Neural cell (in vitro differentiated cells): ENCODE results near the gene TAF1B. TPM values are rescaled to one million over a fixed set of nuclear protein-coding genes. Genes with fewer than 3 reads are reported as not detected.

Experiments used
- H2AFZ ChIP-seq: fragments of 200-600, 300-800 bp; sonication (generic), shearing (Covaris generic); 2 replicates; pipeline ENCODE4 v1.6.0; 2014; ENCODE audit warnings: low read depth, mild to moderate bottlenecking, antibody characterized with exemption, low read length, moderate library complexity
- H3F3A ChIP-seq: fragments of 200-600 bp; shearing (Covaris generic); 2 replicates; pipeline ENCODE4 v1.6.1; 2016; ENCODE audit warnings: mild to moderate bottlenecking, moderate library complexity, mixed read lengths, antibody characterized with exemption, low read length; ENCODE audit not compliant: insufficient read depth, poor library complexity, severe bottlenecking
- H3K27ac ChIP-seq: fragments of 200-600, 300-800 bp; sonication (generic), shearing (Covaris generic); 2 replicates; pipeline ENCODE4 v1.5.1; 2014; ENCODE audit warnings: mild to moderate bottlenecking, low read length, moderate library complexity
- H3K27me3 ChIP-seq: fragments of 300-800, 200-600 bp; sonication (generic), shearing (Covaris generic); 2 replicates; pipeline ENCODE4 v1.6.0; 2014; ENCODE audit warnings: mild to moderate bottlenecking, low read depth, low read length, moderate library complexity; ENCODE audit not compliant: insufficient read depth
- H3K36me3 ChIP-seq: fragments of 300-800, 200-600 bp; sonication (generic), shearing (Covaris generic); 2 replicates; pipeline ENCODE4 v1.5.1; 2014; ENCODE audit warnings: mild to moderate bottlenecking, antibody characterized with exemption, low read length, moderate library complexity; ENCODE audit not compliant: insufficient read depth
- H3K4me2 ChIP-seq: fragments of 300-800, 200-600 bp; sonication (generic), shearing (Covaris generic); 2 replicates; pipeline ENCODE4 v1.6.0; 2014; ENCODE audit warnings: mild to moderate bottlenecking, low read length
- H3K4me3 ChIP-seq: fragments of 300-800, 200-600 bp; sonication (generic), shearing (Covaris generic); 2 replicates; pipeline ENCODE4 v1.5.1; 2014; ENCODE audit warnings: mild to moderate bottlenecking, low read length, moderate library complexity
- H3K79me2 ChIP-seq: fragments of 200-600 bp; shearing (Covaris generic); replicated peaks from 2 replicates; pipeline ENCODE4 v1.6.0; 2014; ENCODE audit warnings: mild to moderate bottlenecking, low read length, moderate library complexity; ENCODE audit not compliant: insufficient read depth
- H3K9ac ChIP-seq: fragments of 300-800, 200-600 bp; sonication (generic), shearing (Covaris generic); 2 replicates; pipeline ENCODE4 v1.6.1; 2016; ENCODE audit warnings: mild to moderate bottlenecking, low read length, mixed read lengths
- H3K9me2 ChIP-seq: fragments of 200-600 bp; shearing (Covaris generic); 2 replicates; pipeline ENCODE4 v1.6.1; 2016; ENCODE audit warnings: mild to moderate bottlenecking, low read length, mixed read lengths; ENCODE audit not compliant: insufficient read depth
- H3K9me3 ChIP-seq: fragments of 200-600, 300-800 bp; sonication (generic), shearing (Covaris generic); 2 replicates; pipeline ENCODE4 v1.6.1; 2016; ENCODE audit warnings: mild to moderate bottlenecking, mixed run types, low read length, moderate library complexity, mixed read lengths
- H4K20me1 ChIP-seq: fragments of 200-600 bp; shearing (Covaris generic); 2 replicates; pipeline ENCODE4 v1.6.1; 2016; ENCODE audit warnings: mild to moderate bottlenecking, mixed run types; ENCODE audit not compliant: insufficient read depth
- EP300 ChIP-seq: fragments of 450-650 bp; conservative IDR thresholded peaks from 2 replicates; pipeline ENCODE4 v1.6.1; 2014; ENCODE audit warnings: antibody characterized with exemption, mild to moderate bottlenecking, moderate library complexity; ENCODE audit not compliant: poor library complexity, severe bottlenecking
- EZH2 ChIP-seq: fragments of 200-600, 300-800 bp; shearing (Covaris generic), sonication (generic); IDR thresholded peaks from 2 replicates; pipeline ENCODE4 v1.6.1; 2014; ENCODE audit warnings: antibody characterized with exemption, low read length, borderline replicate concordance, mild to moderate bottlenecking; ENCODE audit not compliant: insufficient read depth, poor library complexity, severe bottlenecking
- MXI1 ChIP-seq: fragments of 450-650 bp; conservative IDR thresholded peaks from 2 replicates; pipeline ENCODE4 v1.6.1; 2014; ENCODE audit warnings: antibody characterized with exemption, mild to moderate bottlenecking; ENCODE audit not compliant: poor library complexity, severe bottlenecking
- POLR2AphosphoS5 ChIP-seq: IDR thresholded peaks from 2 replicates; pipeline ENCODE4 v1.6.1; 2012
- RAD21 ChIP-seq: fragments of 450-650 bp; conservative IDR thresholded peaks from 2 replicates; pipeline ENCODE4 v1.6.1; 2014; ENCODE audit warnings: antibody characterized with exemption, mild to moderate bottlenecking, moderate library complexity
- SMC3 ChIP-seq: fragments of 450-650 bp; conservative IDR thresholded peaks from 2 replicates; pipeline ENCODE4 v1.6.1; 2014; ENCODE audit warnings: antibody characterized with exemption, mild to moderate bottlenecking, moderate library complexity; ENCODE audit not compliant: poor library complexity
- TAF1 ChIP-seq: IDR thresholded peaks from 2 replicates; pipeline ENCODE4 v1.6.1; 2012; ENCODE audit warnings: low read depth
- polyA plus RNA-seq: library from polyadenylated mRNA; depleted of rRNA; stranded (reverse); fragments of >200 nt; gene quantifications from 2 replicates; pipeline ENCODE4 v1.2.3, GENCODE V29; 2014
- TF ChIP-seq, protein P1 (sequence below): IDR thresholded peaks from 2 replicates; pipeline ENCODE4 v1.6.1; 2012; ENCODE audit warnings: borderline replicate concordance
- TF ChIP-seq, protein P2 (sequence below): fragments of 450-650 bp; IDR thresholded peaks from 2 replicates; pipeline ENCODE4 v1.5.1; 2014; ENCODE audit warnings: antibody characterized with exemption, mild to moderate bottlenecking, moderate library complexity; ENCODE audit not compliant: poor library complexity, severe bottlenecking

TAF1B gene
- polyA plus RNA-seq, 1 donor from 2014 or later, result 11.2 TPM

DNA sequence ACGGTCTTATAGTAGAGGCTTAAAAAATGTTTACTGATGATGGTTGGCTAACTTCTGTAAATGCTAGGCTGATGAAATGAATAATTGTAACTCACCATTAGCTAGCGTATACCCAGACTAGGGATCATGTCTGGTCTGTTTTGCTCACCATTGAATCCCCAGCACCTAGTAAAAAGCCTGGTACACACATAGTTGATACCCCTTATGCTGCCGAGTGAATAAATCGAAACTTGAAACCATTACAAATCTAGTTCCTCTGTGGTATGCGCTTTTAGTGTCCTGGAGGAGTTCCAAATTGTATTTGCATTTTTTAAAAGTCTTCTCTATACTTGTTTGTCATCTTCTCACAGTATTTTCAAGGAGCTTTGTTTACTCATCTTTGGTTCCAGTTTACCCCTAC lies 1.3 kb downstream of the TAF1B start:
- no peaks in the 10 kb centered on the region for H3K27me3 ChIP-seq
- H3K27ac ChIP-seq, result no peak overlapping the region
- H3K79me2 ChIP-seq, result peaks cover 4% of the 10 kb centered on the region
- peaks cover 3% of the 10 kb centered on the region for H3F3A ChIP-seq
- H3K9me3 ChIP-seq, result no peaks in the 10 kb centered on the region
- H3K36me3 ChIP-seq, result peaks cover 3% of the 10 kb centered on the region
- H2AFZ ChIP-seq, result no peak overlapping the region
- peak overlapping the region; percentile 94 for H3K4me2 ChIP-seq
- no peaks in the 10 kb centered on the region for H3K9me2 ChIP-seq
- H3K4me3 ChIP-seq, result peak overlapping the region; percentile 96
- no peak for TF ChIP-seq POLR2AphosphoS5
- H4K20me1 ChIP-seq, result no peaks in the 10 kb centered on the region
- no peak overlapping the region for H3K9ac ChIP-seq

DNA sequence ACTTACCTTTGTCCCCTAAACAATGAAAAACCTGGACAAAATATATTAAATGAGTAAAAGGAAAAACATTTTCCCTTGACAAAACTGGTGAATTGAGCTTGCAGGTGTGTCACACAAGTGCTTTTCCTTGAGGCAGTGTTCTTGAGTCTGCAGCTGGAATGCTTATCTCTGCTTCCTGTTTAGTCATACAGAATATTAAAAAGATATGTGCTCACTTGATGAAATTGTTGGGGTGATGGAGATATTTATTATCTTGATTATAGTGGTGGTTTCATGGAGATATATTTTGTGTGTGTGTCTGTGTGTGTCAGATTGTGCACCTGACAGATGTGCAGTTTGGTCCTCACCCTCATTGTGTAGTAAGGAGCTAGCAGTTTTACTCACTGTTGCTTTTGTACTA lies 3.3 kb downstream of the TAF1B start:
- H3K36me3 ChIP-seq, result peaks cover 4% of the 10 kb centered on the region
- TF ChIP-seq RAD21, result no peak
- no peak for TF ChIP-seq EZH2
- TF ChIP-seq POLR2AphosphoS5, result no peak
- TF ChIP-seq, protein P1, sequence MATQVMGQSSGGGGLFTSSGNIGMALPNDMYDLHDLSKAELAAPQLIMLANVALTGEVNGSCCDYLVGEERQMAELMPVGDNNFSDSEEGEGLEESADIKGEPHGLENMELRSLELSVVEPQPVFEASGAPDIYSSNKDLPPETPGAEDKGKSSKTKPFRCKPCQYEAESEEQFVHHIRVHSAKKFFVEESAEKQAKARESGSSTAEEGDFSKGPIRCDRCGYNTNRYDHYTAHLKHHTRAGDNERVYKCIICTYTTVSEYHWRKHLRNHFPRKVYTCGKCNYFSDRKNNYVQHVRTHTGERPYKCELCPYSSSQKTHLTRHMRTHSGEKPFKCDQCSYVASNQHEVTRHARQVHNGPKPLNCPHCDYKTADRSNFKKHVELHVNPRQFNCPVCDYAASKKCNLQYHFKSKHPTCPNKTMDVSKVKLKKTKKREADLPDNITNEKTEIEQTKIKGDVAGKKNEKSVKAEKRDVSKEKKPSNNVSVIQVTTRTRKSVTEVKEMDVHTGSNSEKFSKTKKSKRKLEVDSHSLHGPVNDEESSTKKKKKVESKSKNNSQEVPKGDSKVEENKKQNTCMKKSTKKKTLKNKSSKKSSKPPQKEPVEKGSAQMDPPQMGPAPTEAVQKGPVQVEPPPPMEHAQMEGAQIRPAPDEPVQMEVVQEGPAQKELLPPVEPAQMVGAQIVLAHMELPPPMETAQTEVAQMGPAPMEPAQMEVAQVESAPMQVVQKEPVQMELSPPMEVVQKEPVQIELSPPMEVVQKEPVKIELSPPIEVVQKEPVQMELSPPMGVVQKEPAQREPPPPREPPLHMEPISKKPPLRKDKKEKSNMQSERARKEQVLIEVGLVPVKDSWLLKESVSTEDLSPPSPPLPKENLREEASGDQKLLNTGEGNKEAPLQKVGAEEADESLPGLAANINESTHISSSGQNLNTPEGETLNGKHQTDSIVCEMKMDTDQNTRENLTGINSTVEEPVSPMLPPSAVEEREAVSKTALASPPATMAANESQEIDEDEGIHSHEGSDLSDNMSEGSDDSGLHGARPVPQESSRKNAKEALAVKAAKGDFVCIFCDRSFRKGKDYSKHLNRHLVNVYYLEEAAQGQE, result no peak
- TF ChIP-seq SMC3, result no peak
- peaks cover 3% of the 10 kb centered on the region for H3F3A ChIP-seq
- H3K4me3 ChIP-seq, result no peak overlapping the region
- no peak overlapping the region for H3K9ac ChIP-seq
- no peaks in the 10 kb centered on the region for H3K9me3 ChIP-seq
- no peaks in the 10 kb centered on the region for H3K27me3 ChIP-seq
- H3K27ac ChIP-seq, result no peak overlapping the region
- H3K79me2 ChIP-seq, result peaks cover 4% of the 10 kb centered on the region
- H3K4me2 ChIP-seq, result no peak overlapping the region
- no peaks in the 10 kb centered on the region for H4K20me1 ChIP-seq
- H3K9me2 ChIP-seq, result no peaks in the 10 kb centered on the region
- no peak overlapping the region for H2AFZ ChIP-seq

DNA sequence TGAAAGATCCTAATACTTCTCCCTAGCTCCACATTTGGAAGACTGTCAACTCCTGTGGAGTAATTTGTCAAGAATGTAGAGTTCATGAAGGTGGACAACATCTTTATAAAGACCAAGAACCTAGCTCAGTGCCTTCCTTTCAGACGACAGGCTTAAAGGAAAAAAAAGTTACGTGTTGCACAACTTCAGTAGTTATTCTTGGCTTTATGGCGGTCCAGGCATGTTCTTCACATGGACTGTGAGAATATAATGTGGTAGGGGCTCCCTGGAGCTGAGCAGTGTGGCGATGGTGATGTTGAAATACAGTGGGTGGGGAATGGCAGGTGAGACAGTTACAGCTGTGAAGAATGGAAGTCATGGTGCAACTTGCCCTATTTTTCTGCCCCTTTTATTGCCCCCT lies 3.9 kb downstream of the TAF1B start:
- no peaks in the 10 kb centered on the region for H3K9me2 ChIP-seq
- H3K4me2 ChIP-seq, result no peak overlapping the region
- no peak overlapping the region for H3K9ac ChIP-seq
- no peaks in the 10 kb centered on the region for H4K20me1 ChIP-seq
- H3K27ac ChIP-seq, result no peak overlapping the region
- peaks cover 4% of the 10 kb centered on the region for H3K36me3 ChIP-seq
- no peaks in the 10 kb centered on the region for H3K27me3 ChIP-seq
- H3K79me2 ChIP-seq, result peaks cover 4% of the 10 kb centered on the region
- no peak overlapping the region for H3K4me3 ChIP-seq
- TF ChIP-seq MXI1, result no peak
- peaks cover 3% of the 10 kb centered on the region for H3F3A ChIP-seq
- H2AFZ ChIP-seq, result no peak overlapping the region
- no peaks in the 10 kb centered on the region for H3K9me3 ChIP-seq

DNA sequence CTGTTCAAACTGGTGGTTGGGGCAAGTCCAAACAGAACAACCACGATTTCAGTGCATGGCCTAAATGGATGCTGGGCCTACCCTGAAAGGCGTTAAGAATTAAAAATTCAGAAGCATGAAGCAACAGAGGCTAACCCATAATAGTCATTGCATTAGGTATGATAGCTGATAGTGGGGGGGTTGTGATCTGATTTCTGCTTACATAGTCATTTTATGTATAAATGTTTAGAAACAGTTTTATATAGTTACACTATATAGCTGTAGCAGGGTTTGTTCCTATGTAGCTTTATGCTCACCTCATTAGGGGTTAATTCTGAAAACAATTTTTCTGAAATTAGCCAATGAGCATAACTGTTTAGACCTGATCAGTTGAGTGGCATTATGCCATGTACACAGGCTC lies 9.6 kb downstream of the TAF1B start:
- Histone ChIP-seq H3K9ac (no peak overlapping the region), H4K20me1 (no peaks in the 10 kb centered on the region), H3K9me3 (no peaks in the 10 kb centered on the region), H3F3A (no peaks in the 10 kb centered on the region), H3K4me2 (no peak overlapping the region), H3K27me3 (no peaks in the 10 kb centered on the region), H3K27ac (no peak overlapping the region), H3K36me3 (peaks cover 11% of the 10 kb centered on the region), H3K79me2 (no peaks in the 10 kb centered on the region), H2AFZ (no peak overlapping the region), H3K9me2 (no peaks in the 10 kb centered on the region), H3K4me3 (no peak overlapping the region)
- TF ChIP-seq EZH2 (no peak), EP300 (no peak), MXI1 (no peak), SMC3 (no peak), POLR2AphosphoS5 (no peak), RAD21 (no peak), TAF1 (no peak)
- TF ChIP-seq, protein P1, result no peak
- TF ChIP-seq, protein P2, sequence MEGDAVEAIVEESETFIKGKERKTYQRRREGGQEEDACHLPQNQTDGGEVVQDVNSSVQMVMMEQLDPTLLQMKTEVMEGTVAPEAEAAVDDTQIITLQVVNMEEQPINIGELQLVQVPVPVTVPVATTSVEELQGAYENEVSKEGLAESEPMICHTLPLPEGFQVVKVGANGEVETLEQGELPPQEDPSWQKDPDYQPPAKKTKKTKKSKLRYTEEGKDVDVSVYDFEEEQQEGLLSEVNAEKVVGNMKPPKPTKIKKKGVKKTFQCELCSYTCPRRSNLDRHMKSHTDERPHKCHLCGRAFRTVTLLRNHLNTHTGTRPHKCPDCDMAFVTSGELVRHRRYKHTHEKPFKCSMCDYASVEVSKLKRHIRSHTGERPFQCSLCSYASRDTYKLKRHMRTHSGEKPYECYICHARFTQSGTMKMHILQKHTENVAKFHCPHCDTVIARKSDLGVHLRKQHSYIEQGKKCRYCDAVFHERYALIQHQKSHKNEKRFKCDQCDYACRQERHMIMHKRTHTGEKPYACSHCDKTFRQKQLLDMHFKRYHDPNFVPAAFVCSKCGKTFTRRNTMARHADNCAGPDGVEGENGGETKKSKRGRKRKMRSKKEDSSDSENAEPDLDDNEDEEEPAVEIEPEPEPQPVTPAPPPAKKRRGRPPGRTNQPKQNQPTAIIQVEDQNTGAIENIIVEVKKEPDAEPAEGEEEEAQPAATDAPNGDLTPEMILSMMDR, result no peak
